T-helper 2 cell treated with Interferon-gamma antibody and Interleukin-4, amounts not matched to agents 100 ng/mL and 5 ng/mL, for 36 hours (primary cell): ENCODE results near the gene NMS. TPM values are rescaled to one million over a fixed set of nuclear protein-coding genes. Genes with fewer than 3 reads are reported as not detected.
"Not testable (repeated sequence)": the region's sequence is repeated elsewhere in the genome, so short reads cannot be mapped to it uniquely, and the experiment has no call there.

ENCODE experiments used
- intact Hi-C: fragments of 100-400 bp; cut with micrococcal nuclease; formaldehyde crosslinking; loops from one replicate; pipeline ENCODE4 v1.15.1; 2023
- total RNA-seq: library from RNA; stranded (reverse); gene quantifications from 2 replicates; pipeline ENCODE4 v1.2.3, GENCODE V29; 2022

The NMS gene, protein sequence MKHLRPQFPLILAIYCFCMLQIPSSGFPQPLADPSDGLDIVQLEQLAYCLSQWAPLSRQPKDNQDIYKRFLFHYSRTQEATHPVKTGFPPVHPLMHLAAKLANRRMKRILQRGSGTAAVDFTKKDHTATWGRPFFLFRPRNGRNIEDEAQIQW
- not detected in 2 replicates for total RNA-seq

GRCh38 chr2:100470182-100470581, at the start of gene NMS:
NMS (plus strand) TSS chr2:100470482; CDS start chr2:100470489, 7 bp downstream.
- intact Hi-C loops = no loop called here

GRCh38 chr2:100422320-100423055, 47.8 kb upstream of the NMS start:
- intact Hi-C loops = no loop called here

GRCh38 chr2:100423631-100424030, 46.7 kb upstream of the NMS start:
- intact Hi-C loops = no loop called here

DNA sequence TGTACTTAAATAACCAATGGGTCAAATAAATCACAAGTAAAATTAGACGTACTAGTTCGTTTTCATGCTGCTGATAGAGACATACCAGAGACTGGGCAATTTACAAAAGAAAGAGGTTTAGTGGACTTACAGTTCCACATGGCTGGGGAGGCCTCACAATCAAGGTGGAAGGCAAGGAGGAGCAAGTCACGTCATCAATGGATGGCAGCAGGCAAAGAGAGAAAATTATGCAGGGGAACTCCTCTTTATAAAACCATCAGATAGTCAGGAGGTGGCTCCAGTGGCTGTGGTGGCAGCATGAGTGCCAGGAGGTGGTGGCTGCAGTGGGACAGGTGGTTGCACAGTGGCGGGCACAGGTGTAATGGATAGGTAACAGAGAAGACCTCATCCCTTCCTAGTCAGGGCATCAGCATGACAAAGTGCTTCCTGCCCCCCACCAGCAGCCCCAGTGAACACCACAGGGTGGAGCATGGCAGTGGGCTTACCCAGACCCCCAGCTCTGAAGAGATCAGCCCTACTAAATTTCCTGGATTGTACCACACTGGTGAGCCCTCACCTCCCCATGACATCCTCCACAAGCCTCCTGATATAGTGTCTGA, 45.9 kb upstream of the NMS start:
- intact Hi-C loops = no loop called here

- intact Hi-C loops = loop anchor here (5.0 kb wide), 2 partner anchors 172 to 562 kb away; no protein-coding TSS in a partner anchor
Observed at GRCh38 chr2:100425107-100425506, 45.2 kb upstream of the NMS start.

DNA sequence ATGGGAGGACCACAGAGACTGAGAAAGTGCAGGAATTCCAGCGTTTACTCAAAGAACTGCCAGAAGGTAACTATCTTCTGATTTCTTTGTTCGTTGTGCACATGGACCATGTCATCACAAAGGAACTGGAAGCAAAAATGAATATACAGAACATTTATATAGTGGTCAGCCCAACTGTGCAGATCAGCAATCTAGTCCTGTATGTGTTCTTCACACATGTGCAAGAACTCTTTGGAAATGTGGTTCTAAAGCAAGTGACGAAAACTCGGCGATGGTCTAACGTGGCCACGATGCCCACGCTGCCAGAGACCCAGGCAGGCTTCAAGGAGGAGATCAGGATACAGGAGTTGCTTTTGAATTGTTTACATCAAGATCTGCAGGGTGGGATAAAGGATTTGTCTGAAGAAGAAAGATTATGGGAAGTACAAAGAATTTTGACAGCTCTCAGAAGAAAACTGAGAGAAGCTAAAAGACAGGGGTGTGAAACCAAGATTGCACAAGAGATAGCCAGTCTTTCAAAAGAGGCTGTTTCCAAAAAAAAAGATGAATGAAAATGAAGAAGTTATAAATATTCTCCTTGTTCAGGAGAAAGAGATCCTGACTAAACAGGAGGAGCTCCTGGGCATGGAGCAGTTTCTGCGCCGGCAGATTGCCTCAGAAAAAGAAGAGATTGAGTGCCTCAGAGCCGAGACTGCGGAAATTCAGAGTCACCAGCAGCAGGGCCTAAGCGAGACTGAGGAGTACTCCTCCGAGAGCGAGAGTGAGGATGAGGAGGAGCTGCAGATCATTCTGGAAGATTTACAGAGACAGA, 44.5 kb upstream of the NMS start:
- intact Hi-C loops = loop anchor here (5.0 kb wide), 2 partner anchors 172 to 562 kb away; no protein-coding TSS in a partner anchor

DNA sequence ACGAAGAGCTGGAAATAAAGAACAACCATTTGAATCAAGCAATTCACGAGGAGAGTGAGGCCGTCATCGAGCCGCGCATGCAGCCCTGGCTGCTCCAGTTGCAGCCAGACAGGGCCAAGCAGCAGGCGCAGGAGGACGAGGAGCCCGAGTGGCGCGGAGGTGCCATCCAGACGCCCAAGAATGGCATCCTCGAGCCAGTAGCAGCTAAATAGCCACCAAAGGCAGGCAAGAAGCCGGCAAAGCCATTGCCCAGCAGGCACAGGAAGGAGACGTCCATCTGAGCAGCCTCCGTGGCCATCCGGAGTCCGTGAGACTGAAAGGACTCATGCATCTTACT, 43.9 kb upstream of the NMS start:
- intact Hi-C loops = loop anchor here (5.0 kb wide), 2 partner anchors 171 to 561 kb away; no protein-coding TSS in a partner anchor

DNA sequence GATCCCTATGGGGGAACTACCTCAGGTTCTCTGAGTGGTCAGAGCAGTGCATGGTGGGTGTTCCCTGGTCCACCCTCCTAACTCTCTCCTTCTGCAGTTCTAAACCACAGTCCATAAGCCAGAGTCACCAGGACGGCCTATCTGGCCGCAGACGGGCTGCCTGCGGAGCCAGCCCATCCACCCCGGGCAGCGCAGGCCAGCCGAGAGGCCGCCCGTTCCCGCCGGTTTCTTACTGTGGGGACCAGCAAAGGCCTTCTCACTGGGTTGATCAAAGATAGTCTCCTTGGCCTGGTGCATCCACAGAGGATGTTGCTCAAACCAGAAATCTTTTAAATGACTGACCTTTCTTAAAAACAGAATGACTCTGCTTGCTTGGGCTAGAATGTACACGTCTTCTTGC, 43.2 kb upstream of the NMS start:
- intact Hi-C loops = loop anchor here (5.0 kb wide), 2 partner anchors 170 to 560 kb away; no protein-coding TSS in a partner anchor

GRCh38 chr2:100427627-100428258, 42.5 kb upstream of the NMS start:
- intact Hi-C loops = loop anchor here (5.0 kb wide), 2 partner anchors 170 to 560 kb away; no protein-coding TSS in a partner anchor

DNA sequence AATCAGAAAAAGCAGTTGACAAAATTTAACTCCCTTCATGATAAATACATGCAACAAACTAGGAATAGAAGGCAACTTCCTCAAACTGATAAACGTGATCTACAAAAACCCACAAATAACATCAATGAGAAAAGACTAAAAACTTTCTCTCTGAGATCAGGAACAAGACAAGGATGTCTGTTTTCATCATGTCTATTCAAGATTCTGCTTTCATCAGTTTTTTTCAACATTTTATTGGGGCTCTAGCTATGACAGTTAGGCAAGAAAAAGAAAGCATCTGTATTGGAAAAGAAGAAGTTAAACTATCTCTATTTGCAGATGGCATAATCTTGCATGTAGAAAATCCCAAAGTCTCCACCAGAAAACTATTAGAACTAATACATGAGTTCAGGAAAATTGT, 40.6 kb upstream of the NMS start:
- intact Hi-C loops = loop anchor here (5.0 kb wide), 2 partner anchors 168 to 558 kb away; no protein-coding TSS in a partner anchor

- intact Hi-C loops = no loop called here
Observed at GRCh38 chr2:100437751-100438150, 32.5 kb upstream of the NMS start.

- intact Hi-C loops = no loop called here
Observed at GRCh38 chr2:100446696-100447095, 23.6 kb upstream of the NMS start.

DNA sequence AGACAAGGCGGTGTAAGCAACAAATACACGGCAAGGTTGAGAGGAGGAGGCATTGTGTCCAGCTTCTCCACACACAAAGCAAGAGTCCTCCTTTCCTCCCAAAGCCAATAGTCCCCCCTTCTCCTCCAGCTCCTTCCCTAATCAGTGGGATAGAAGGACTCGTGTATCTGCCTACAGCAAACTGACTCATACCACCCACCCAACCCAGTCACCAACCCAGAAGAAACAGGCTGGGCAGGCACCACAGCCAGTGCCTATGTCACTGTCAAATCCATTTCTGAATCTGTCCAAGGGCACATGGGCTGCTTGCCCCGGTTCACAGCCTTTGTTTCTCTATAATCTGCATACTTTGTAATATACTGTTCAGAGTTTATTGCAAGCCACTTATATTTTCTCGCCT, 19.2 kb upstream of the NMS start:
- intact Hi-C loops = no loop called here

DNA sequence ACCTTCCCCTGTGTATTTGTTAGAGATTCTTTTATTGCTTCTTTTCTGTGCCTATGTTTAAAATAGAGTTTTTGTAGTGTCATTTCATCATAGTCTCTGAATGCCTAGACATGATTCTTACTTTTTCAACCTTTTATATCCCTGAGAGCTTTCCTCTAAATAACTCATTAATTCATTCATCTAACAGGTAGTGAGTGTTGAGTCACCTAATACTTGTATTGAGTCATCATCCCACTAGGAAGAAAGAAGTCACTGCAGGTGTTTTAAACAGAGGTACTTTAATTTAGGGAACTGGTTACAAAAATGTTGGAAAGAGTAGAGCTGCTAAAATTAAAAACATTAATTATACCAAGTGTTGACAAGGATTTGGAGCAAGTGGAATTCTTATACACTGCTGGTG, 18.5 kb upstream of the NMS start:
- intact Hi-C loops = no loop called here

- intact Hi-C loops = no loop called here
Observed at GRCh38 chr2:100453853-100454252, 16.4 kb upstream of the NMS start.

- intact Hi-C loops = not testable (repeated sequence)
Observed at GRCh38 chr2:100456357-100456756, 13.9 kb upstream of the NMS start.

GRCh38 chr2:100460904-100461530, 9.3 kb upstream of the NMS start:
- intact Hi-C loops = no loop called here

DNA sequence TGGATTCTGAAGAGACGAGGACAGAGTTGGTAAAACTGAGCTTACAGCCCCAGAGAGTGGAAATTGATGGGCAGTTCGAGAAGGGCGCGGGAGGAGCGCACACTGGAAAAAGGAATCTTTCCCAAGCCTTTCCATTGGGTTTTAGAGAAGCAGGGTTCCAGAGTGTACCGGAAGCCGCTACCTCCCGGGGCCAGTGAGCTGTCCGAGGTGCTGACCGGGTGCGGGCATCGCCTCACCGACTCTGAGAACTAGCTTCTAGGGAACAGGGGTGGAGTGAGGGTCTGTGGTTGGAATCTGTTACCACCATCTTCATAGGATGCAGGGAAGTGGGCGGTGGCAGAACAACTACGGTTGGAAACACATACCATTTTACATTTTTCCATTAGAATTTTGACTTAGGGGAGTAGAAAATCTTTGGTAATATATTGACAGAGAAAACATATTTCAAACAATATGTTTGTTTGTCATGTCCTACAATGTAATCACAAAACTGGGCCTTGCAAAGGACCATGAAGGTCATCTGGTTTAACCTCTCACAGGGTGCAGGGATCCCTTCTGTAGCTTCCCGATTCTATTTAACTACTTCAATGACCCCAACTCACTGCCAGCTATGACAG, 724 bp downstream of the NMS start:
- intact Hi-C loops = no loop called here

- intact Hi-C loops = no loop called here
Observed at GRCh38 chr2:100476606-100477005, 6.3 kb downstream of the NMS start.

DNA sequence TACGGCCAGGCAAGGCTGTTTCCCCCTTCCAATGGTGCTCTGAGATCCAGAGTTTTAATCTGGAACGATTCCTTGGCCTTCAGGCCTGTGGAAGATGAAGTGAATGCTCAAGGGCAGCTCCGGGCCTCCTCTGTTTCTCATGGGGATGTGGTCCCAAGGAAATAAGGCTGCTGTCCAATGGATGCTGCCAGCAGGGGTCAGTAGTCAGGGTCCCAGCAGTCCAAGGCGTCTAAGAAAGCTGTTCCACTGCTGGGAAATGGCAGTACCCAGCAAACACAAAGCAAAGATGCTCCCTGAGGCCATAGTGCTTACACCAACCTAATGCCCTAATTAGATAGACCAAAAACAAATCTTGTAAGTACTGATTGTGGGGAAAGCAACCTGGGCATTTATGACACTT, 12.5 kb downstream of the NMS start:
- intact Hi-C loops = no loop called here
